Measurements from ENCODE around the gene ELAVL4.

The ELAVL4 gene

GRCh38 chr1:50108497-50109059 lies at the start of gene ELAVL4:
TSS of gene ELAVL4 (plus strand) at chr1:50108920. CDS start at chr1:50109190, 270 bp downstream.
- DNase-seq: peak; percentile 95

GRCh38 chr1:50060279-50060678 lies 48.4 kb upstream of the ELAVL4 start:
- DNase-seq: peak; percentile 54

- no peak for DNase-seq
Observed at GRCh38 chr1:50066806-50067205, 41.9 kb upstream of the ELAVL4 start.

- no peak for DNase-seq
Observed at GRCh38 chr1:50074931-50075330, 33.8 kb upstream of the ELAVL4 start.

- DNase-seq: no peak
Observed at GRCh38 chr1:50077273-50077672, 31.4 kb upstream of the ELAVL4 start.

GRCh38 chr1:50080904-50081586 lies 27.7 kb upstream of the ELAVL4 start:
- peak; percentile 75 for DNase-seq

- no peak for DNase-seq
Observed at GRCh38 chr1:50084389-50084788, 24.3 kb upstream of the ELAVL4 start.

- peak; percentile 68 for DNase-seq
Observed at GRCh38 chr1:50091068-50091467, 17.7 kb upstream of the ELAVL4 start.

GRCh38 chr1:50095716-50096115 lies 13.0 kb upstream of the ELAVL4 start:
- DNase-seq: no peak

- no peak for DNase-seq
Observed at GRCh38 chr1:50097021-50097679, 11.6 kb upstream of the ELAVL4 start.

- DNase-seq: no peak
Observed at GRCh38 chr1:50097791-50098190, 10.9 kb upstream of the ELAVL4 start.

GRCh38 chr1:50098591-50099021 lies 10.1 kb upstream of the ELAVL4 start:
- peak; percentile 24 for DNase-seq

- no peak for DNase-seq
Observed at GRCh38 chr1:50099654-50100053, 9.1 kb upstream of the ELAVL4 start.

GRCh38 chr1:50103615-50104081 lies 5.1 kb upstream of the ELAVL4 start:
- peak; percentile 26 for DNase-seq

- DNase-seq: peak; percentile 79
Observed at GRCh38 chr1:50105433-50105832, 3.3 kb upstream of the ELAVL4 start.

GRCh38 chr1:50106095-50106761 lies 2.5 kb upstream of the ELAVL4 start:
- DNase-seq: peak; percentile 58

- no peak for DNase-seq
Observed at GRCh38 chr1:50109116-50109515, 396 bp downstream of the ELAVL4 start.

GRCh38 chr1:50109647-50110075 lies 941 bp downstream of the ELAVL4 start:
- peak; percentile 91 for DNase-seq

- DNase-seq: peak; percentile 50
Observed at GRCh38 chr1:50110151-50110550, 1.4 kb downstream of the ELAVL4 start.

GRCh38 chr1:50110656-50111055 lies 1.9 kb downstream of the ELAVL4 start:
- peak; percentile 94 for DNase-seq

GRCh38 chr1:50111503-50111902 lies 2.8 kb downstream of the ELAVL4 start:
- no peak for DNase-seq

- DNase-seq: no peak
Observed at GRCh38 chr1:50112193-50112592, 3.5 kb downstream of the ELAVL4 start.

GRCh38 chr1:50123071-50123470 lies 14.4 kb downstream of the ELAVL4 start:
- DNase-seq: peak; percentile 46
